Testis (tissue), 2 donors: Measurements from ENCODE around the gene PLPPR4.

ENCODE experiments used
- POLR2A ChIP-seq: fragments of 450-650 bp; IDR thresholded peaks from one replicate; pipeline ENCODE4 v1.6.1; 2017; ENCODE audit warnings: antibody characterized with exemption, mild to moderate bottlenecking, moderate library complexity
- TF ChIP-seq, protein P1 (sequence below), 3 experiments: fragments of 450-650 bp in 2 of 3; fragments of 200-600 bp in 1 of 3; sonication (generic) in 1 of 3; IDR thresholded peaks; one replicate each; pipeline ENCODE4 v1.5.1; 2016 to 2019; ENCODE audit warnings: antibody characterized with exemption in 3 of 3, mild to moderate bottlenecking in 2 of 3, moderate library complexity in 1 of 3

DNA sequence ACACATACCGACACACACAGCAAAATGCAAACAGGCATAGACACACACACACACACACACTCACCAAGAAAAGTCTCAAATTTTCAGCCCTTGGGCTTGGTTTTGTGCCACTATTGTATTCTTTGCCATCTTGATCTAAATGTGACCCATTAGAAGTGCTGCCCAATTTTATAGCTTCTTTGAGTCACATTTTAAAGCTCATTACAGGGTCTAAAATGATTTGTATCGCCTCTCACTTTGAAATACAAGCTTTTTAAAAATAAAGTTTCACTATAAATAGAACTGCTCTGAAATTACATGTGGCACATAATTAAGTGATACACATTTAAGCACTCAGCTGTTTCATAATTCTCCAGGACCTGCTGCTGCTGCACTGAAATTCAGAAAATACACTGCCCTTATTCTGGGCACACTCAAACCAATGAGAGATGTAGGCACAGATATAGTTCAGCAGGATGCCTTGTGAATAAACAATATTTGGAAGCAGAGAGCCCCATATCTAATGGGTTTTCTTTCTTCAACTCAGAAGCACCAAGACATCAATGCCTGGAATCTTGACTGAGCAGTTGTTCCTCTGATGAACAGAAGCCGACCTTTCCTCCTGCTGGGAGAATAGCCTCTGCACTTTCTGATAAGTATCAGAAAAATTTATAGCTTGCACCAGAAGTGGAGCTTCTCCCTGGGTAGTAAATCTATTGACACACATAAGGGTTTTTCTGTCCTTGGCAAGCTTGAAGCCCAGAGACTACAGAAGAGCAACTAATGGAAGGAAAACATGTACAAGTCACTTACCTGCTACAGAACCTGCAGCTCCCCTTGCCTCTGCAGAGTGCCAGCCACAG is 37.0 kb upstream of the PLPPR4 start:
- TF ChIP-seq, protein P1, sequence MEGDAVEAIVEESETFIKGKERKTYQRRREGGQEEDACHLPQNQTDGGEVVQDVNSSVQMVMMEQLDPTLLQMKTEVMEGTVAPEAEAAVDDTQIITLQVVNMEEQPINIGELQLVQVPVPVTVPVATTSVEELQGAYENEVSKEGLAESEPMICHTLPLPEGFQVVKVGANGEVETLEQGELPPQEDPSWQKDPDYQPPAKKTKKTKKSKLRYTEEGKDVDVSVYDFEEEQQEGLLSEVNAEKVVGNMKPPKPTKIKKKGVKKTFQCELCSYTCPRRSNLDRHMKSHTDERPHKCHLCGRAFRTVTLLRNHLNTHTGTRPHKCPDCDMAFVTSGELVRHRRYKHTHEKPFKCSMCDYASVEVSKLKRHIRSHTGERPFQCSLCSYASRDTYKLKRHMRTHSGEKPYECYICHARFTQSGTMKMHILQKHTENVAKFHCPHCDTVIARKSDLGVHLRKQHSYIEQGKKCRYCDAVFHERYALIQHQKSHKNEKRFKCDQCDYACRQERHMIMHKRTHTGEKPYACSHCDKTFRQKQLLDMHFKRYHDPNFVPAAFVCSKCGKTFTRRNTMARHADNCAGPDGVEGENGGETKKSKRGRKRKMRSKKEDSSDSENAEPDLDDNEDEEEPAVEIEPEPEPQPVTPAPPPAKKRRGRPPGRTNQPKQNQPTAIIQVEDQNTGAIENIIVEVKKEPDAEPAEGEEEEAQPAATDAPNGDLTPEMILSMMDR (IDR thresholded peaks at IDR 0.05): no peak
- no peak for TF ChIP-seq POLR2A
